ENCODE measurements around the gene NBAS. TPM values are rescaled to one million over a fixed set of nuclear protein-coding genes. Genes with fewer than 3 reads are reported as not detected.

NBAS gene
- total RNA-seq, 2 experiments from 2014 or later: 24.3 to 25.5 TPM

- ChIA-PET CTCF (interaction anchor here (1.6 to 1.7 kb wide), 2 partner anchors 14 to 18 kb away, joined by 3 read pairs; no protein-coding TSS in a partner anchor), POLR2A (interaction anchor here (0.8 kb wide), 1 partner anchor 22 kb away, joined by 3 read pairs; the partner anchor contains the start of gene NBAS)
- Histone ChIP-seq H3K27me3 (ENCODE audit: control insufficient read depth in 1 of 2, insufficient read depth in 2 of 2, low read length in 2 of 2) (no peaks in the 10 kb centered on the region), H3K36me3 (ENCODE audit: insufficient read depth, low read length) (peaks cover 30% of the 10 kb centered on the region), H3K4me3 (ENCODE audit: low read length) (no peak overlapping the region), H3K4me1 (ENCODE audit: insufficient read depth, low read length) (no peaks in the 10 kb centered on the region), H3K9me3 (ENCODE audit: control insufficient read depth in 1 of 2, insufficient read depth in 1 of 2, low read length in 2 of 2) (no peaks in the 10 kb centered on the region), H3K27ac (ENCODE audit: low read depth in 1 of 2, low read length in 2 of 2) (no peak overlapping the region)
- TF ChIP-seq, protein P1, sequence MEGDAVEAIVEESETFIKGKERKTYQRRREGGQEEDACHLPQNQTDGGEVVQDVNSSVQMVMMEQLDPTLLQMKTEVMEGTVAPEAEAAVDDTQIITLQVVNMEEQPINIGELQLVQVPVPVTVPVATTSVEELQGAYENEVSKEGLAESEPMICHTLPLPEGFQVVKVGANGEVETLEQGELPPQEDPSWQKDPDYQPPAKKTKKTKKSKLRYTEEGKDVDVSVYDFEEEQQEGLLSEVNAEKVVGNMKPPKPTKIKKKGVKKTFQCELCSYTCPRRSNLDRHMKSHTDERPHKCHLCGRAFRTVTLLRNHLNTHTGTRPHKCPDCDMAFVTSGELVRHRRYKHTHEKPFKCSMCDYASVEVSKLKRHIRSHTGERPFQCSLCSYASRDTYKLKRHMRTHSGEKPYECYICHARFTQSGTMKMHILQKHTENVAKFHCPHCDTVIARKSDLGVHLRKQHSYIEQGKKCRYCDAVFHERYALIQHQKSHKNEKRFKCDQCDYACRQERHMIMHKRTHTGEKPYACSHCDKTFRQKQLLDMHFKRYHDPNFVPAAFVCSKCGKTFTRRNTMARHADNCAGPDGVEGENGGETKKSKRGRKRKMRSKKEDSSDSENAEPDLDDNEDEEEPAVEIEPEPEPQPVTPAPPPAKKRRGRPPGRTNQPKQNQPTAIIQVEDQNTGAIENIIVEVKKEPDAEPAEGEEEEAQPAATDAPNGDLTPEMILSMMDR (IDR thresholded peaks at IDR 0.05): no peak
- no peak overlapping the region for H3K4me3 Mint-ChIP-seq
- H3K9me3 Mint-ChIP-seq: no peaks in the 10 kb centered on the region
- ATAC-seq (ENCODE audit: poor library complexity) (no peak), DNase-seq (no peak)
- H3K27me3 Mint-ChIP-seq: no peaks in the 10 kb centered on the region
- H3K4me1 Mint-ChIP-seq (ENCODE audit: low read depth): peaks cover 10% of the 10 kb centered on the region
- H3K27ac Mint-ChIP-seq: no peak overlapping the region
- peaks cover 68% of the 10 kb centered on the region for H3K36me3 Mint-ChIP-seq (ENCODE audit: low read depth)
- intact Hi-C loops (cut with DNase I, micrococcal nuclease): no loop called here
These were observed 22.3 kb downstream of the NBAS start for GRCh38 chr2:15538792-15539191.

- DNase-seq (no peak), ATAC-seq (ENCODE audit: poor library complexity) (no peak)
- no peaks in the 10 kb centered on the region for H3K27me3 ChIP-seq (ENCODE audit: control insufficient read depth in 1 of 2, insufficient read depth in 2 of 2, low read length in 2 of 2)
- no peaks in the 10 kb centered on the region for H3K4me1 Mint-ChIP-seq (ENCODE audit: low read depth)
- no peaks in the 10 kb centered on the region for H3K9me3 Mint-ChIP-seq
- no peak overlapping the region for H3K27ac ChIP-seq (ENCODE audit: low read depth in 1 of 2, low read length in 2 of 2)
- H3K4me1 ChIP-seq (ENCODE audit: insufficient read depth, low read length): no peaks in the 10 kb centered on the region
- CTCF ChIA-PET: no interaction called here
- no peak overlapping the region for H3K4me3 Mint-ChIP-seq
- H3K9me3 ChIP-seq (ENCODE audit: control insufficient read depth in 1 of 2, insufficient read depth in 1 of 2, low read length in 2 of 2): no peaks in the 10 kb centered on the region
- TF ChIP-seq, protein P1 (IDR thresholded peaks at IDR 0.05): no peak
- no peak overlapping the region for H3K4me3 ChIP-seq (ENCODE audit: low read length)
- H3K27ac Mint-ChIP-seq: no peak overlapping the region
- no peaks in the 10 kb centered on the region for H3K27me3 Mint-ChIP-seq
- peaks cover 37% of the 10 kb centered on the region for H3K36me3 ChIP-seq (ENCODE audit: insufficient read depth, low read length)
- POLR2A ChIA-PET: no interaction called here
- intact Hi-C loops (cut with DNase I, micrococcal nuclease): no loop called here
- peaks cover 70% of the 10 kb centered on the region for H3K36me3 Mint-ChIP-seq (ENCODE audit: low read depth)
These were observed 27.2 kb downstream of the NBAS start for GRCh38 chr2:15533860-15534480.

DNA sequence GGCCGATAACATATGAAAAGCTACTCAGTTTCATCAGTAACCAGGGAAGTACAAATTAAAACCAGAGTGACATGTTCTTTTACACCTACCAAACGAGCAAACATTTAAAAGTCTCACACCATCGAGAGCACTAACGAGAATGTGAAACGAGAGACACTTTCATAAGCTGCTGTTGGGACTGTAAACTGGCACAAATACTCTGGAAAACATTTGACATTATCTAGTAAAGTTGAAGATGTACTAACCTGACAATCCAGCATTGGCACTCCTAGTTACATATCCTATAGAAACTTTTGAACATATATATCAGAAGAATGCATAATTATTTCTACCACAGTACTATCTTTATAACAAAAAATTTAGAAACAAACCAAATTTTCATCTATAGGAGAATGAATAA lies 28.1 kb downstream of the NBAS start:
- ChIA-PET CTCF (no interaction called here), POLR2A (interaction anchor here (0.7 kb wide), 1 partner anchor 227 kb away, joined by 3 read pairs; no protein-coding TSS in a partner anchor)
- Mint-ChIP-seq H3K27me3 (no peaks in the 10 kb centered on the region), H3K27ac (no peak overlapping the region), H3K9me3 (no peaks in the 10 kb centered on the region), H3K4me3 (no peak overlapping the region), H3K4me1 (ENCODE audit: low read depth) (no peaks in the 10 kb centered on the region), H3K36me3 (ENCODE audit: low read depth) (peaks cover 71% of the 10 kb centered on the region)
- Histone ChIP-seq H3K9me3 (ENCODE audit: control insufficient read depth in 1 of 2, insufficient read depth in 1 of 2, low read length in 2 of 2) (no peaks in the 10 kb centered on the region), H3K27me3 (ENCODE audit: control insufficient read depth in 1 of 2, insufficient read depth in 2 of 2, low read length in 2 of 2) (no peaks in the 10 kb centered on the region), H3K27ac (ENCODE audit: low read depth in 1 of 2, low read length in 2 of 2) (no peak overlapping the region), H3K36me3 (ENCODE audit: insufficient read depth, low read length) (peaks cover 33% of the 10 kb centered on the region), H3K4me3 (ENCODE audit: low read length) (no peak overlapping the region), H3K4me1 (ENCODE audit: insufficient read depth, low read length) (no peaks in the 10 kb centered on the region)
- TF ChIP-seq, protein P1 (IDR thresholded peaks at IDR 0.05): no peak
- ATAC-seq (ENCODE audit: poor library complexity) (no peak), DNase-seq (no peak)
- intact Hi-C loops (cut with DNase I, micrococcal nuclease): no loop called here

All from CD4-positive, alpha-beta T cell (primary cell).